NCI-H526 (cell line): ENCODE data around the gene RPTOR.

Experiments
- DNase-seq, 2 experiments: peaks; one replicate each; lab custom pipeline; 2025; lab: John Stamatoyannopoulos, UW

The RPTOR gene

GRCh38 chr17:80644536-80644935 lies 99.9 kb downstream of the RPTOR start:
- no peak for DNase-seq

- no peak for DNase-seq
Observed at GRCh38 chr17:80645706-80646325, 101.2 kb downstream of the RPTOR start.

GRCh38 chr17:80646328-80646727 lies 101.7 kb downstream of the RPTOR start:
- no peak for DNase-seq

- DNase-seq = no peak
Observed at GRCh38 chr17:80647746-80648145, 103.1 kb downstream of the RPTOR start.

- DNase-seq = no peak
Observed at GRCh38 chr17:80649200-80649644, 104.6 kb downstream of the RPTOR start.

- peak in 1 of 2 experiments; percentile 60 for DNase-seq
Observed at GRCh38 chr17:80649672-80650330, 105.2 kb downstream of the RPTOR start.

GRCh38 chr17:80650331-80650672 lies 105.7 kb downstream of the RPTOR start:
- no peak for DNase-seq

GRCh38 chr17:80650751-80651518 lies 106.3 kb downstream of the RPTOR start:
- DNase-seq = no peak

GRCh38 chr17:80652756-80653330 lies 108.2 kb downstream of the RPTOR start:
- DNase-seq = no peak

GRCh38 chr17:80653856-80654255 lies 109.2 kb downstream of the RPTOR start:
- no peak for DNase-seq

GRCh38 chr17:80655608-80656007 lies 111.0 kb downstream of the RPTOR start:
- DNase-seq = no peak

- DNase-seq = peak; percentile 80 to 83
Observed at GRCh38 chr17:80656590-80656989, 112.0 kb downstream of the RPTOR start.

GRCh38 chr17:80657561-80657960 lies 112.9 kb downstream of the RPTOR start:
- no peak for DNase-seq

GRCh38 chr17:80658821-80659220 lies 114.2 kb downstream of the RPTOR start:
- DNase-seq = no peak

- DNase-seq = no peak
Observed at GRCh38 chr17:80659651-80660050, 115.0 kb downstream of the RPTOR start.

GRCh38 chr17:80660527-80661198 lies 116.0 kb downstream of the RPTOR start:
- DNase-seq = no peak

- no peak for DNase-seq
Observed at GRCh38 chr17:80662557-80662956, 117.9 kb downstream of the RPTOR start.

- DNase-seq = peak in 1 of 2 experiments; percentile 40
Observed at GRCh38 chr17:80663781-80664206, 119.2 kb downstream of the RPTOR start.

GRCh38 chr17:80664217-80664790 lies 119.7 kb downstream of the RPTOR start:
- no peak for DNase-seq

- no peak for DNase-seq
Observed at GRCh38 chr17:80665792-80666191, 121.2 kb downstream of the RPTOR start.

- DNase-seq = no peak
Observed at GRCh38 chr17:80666867-80667266, 122.2 kb downstream of the RPTOR start.
